Measurements from ENCODE around the gene SHISAL1.

- TF ChIP-seq POLR2A (IDR thresholded peaks at IDR 0.05) = no peak
- no peak for TF ChIP-seq CTCF (IDR thresholded peaks at IDR 0.05)
Measured at GRCh38 chr22:44203203-44203602, 109.5 kb downstream of the SHISAL1 start.
